Fibroblast of skin of left biceps (primary cell): Measurements from ENCODE around the gene SLC12A4.
"Not testable (repeated sequence)": the region's sequence is repeated elsewhere in the genome, so short reads cannot be mapped to it uniquely, and the experiment has no call there.

Experiments used
- DNase-seq, 2 experiments: peaks; one replicate each; pipeline ENCODE4 v3.0.0-alpha.2; 2013; ENCODE audit warnings: low read depth in 2 of 2

SLC12A4 gene

GRCh38 chr16:67987460-67988160 is 19.2 kb upstream of the SLC12A4 start:
- no peak for DNase-seq

- no peak for DNase-seq
Measured at GRCh38 chr16:67986949-67987348, 18.5 kb upstream of the SLC12A4 start.

- DNase-seq, result no peak
Measured at GRCh38 chr16:67982011-67982696, 13.7 kb upstream of the SLC12A4 start.

- no peak for DNase-seq
Measured at GRCh38 chr16:67979955-67980678, 11.7 kb upstream of the SLC12A4 start, which contains the start of gene DPEP3. Gene DPEP3 (minus strand): TSS chr16:67980499. CDS start chr16:67980380, 119 bp downstream.

GRCh38 chr16:67977469-67978227 is 9.2 kb upstream of the SLC12A4 start:
- DNase-seq, result no peak

- no peak for DNase-seq
Measured at GRCh38 chr16:67977005-67977404, 8.6 kb upstream of the SLC12A4 start.

- no peak for DNase-seq
Measured at GRCh38 chr16:67976205-67976604, 7.8 kb upstream of the SLC12A4 start.

GRCh38 chr16:67975321-67976105 is 7.1 kb upstream of the SLC12A4 start:
- DNase-seq, result no peak

GRCh38 chr16:67972285-67972684 is 3.8 kb upstream of the SLC12A4 start:
- not testable (repeated sequence) for DNase-seq

- DNase-seq, result no peak
Measured at GRCh38 chr16:67971111-67971510, 2.7 kb upstream of the SLC12A4 start.

GRCh38 chr16:67969254-67970039 is 1.0 kb upstream of the SLC12A4 start:
- DNase-seq, result no peak

- DNase-seq, result no peak
Measured at GRCh38 chr16:67967958-67968399, 458 bp downstream of the SLC12A4 start.

- DNase-seq, result no peak
Measured at GRCh38 chr16:67967183-67967957, 1.1 kb downstream of the SLC12A4 start.

- DNase-seq, result no peak
Measured at GRCh38 chr16:67966549-67967182, 1.8 kb downstream of the SLC12A4 start.

GRCh38 chr16:67965668-67966548 is 2.5 kb downstream of the SLC12A4 start:
- DNase-seq, result no peak

- DNase-seq, result no peak
Measured at GRCh38 chr16:67964477-67965131, 3.8 kb downstream of the SLC12A4 start.

- DNase-seq, result no peak
Measured at GRCh38 chr16:67963662-67964321, 4.6 kb downstream of the SLC12A4 start.
